Thyroid gland (tissue), 4 donors: ENCODE results near the gene CACNA1B. TPM values are rescaled to one million over a fixed set of nuclear protein-coding genes. Genes with fewer than 3 reads are reported as not detected.

Source experiments
- DNase-seq, 2 donors: peaks; one replicate each; pipeline ENCODE4 v3.0.0-alpha.2; 2019
- H3K27ac ChIP-seq, 3 donors: fragments of 200-600 bp; sonication (generic); 1 replicate in 2 of 3; 2 replicates in 1 of 3; pipeline ENCODE4 v1.5.1; 2016 to 2019; ENCODE audit warnings: mild to moderate bottlenecking in 1 of 3, moderate library complexity in 1 of 3
- H3K27me3 ChIP-seq: fragments of 200-600 bp; sonication (generic); one replicate; pipeline ENCODE4 v1.5.1; 2019
- H3K36me3 ChIP-seq, 2 donors: fragments of 200-600 bp; sonication (generic); one replicate each; pipeline ENCODE4 v1.5.1; 2016 to 2019
- H3K4me1 ChIP-seq, 2 donors: fragments of 200-600 bp; sonication (generic); one replicate each; pipeline ENCODE4 v1.5.1; 2017 to 2019
- H3K4me3 ChIP-seq, 3 donors: fragments of 200-600 bp; sonication (generic); replicated peaks in 1 of 3; 1 replicate in 2 of 3; 2 replicates in 1 of 3; pipeline ENCODE4 v1.5.1; 2016; ENCODE audit warnings: mild to moderate bottlenecking in 1 of 3
- H3K9me3 ChIP-seq: fragments of 200-600 bp; sonication (generic); one replicate; pipeline ENCODE4 v1.5.1; 2017
- CTCF ChIP-seq, 6 experiments: fragments of 200-600 bp in 3 of 6; fragments of 450-650 bp in 3 of 6; sonication (generic) in 3 of 6; IDR thresholded peaks; one replicate each; pipeline ENCODE4 v1.5.1; 2016 to 2019; ENCODE audit warnings: antibody characterized with exemption in 6 of 6, mild to moderate bottlenecking in 2 of 6, inconsistent platforms in 1 of 6, moderate library complexity in 1 of 6
- POLR2A ChIP-seq, 2 donors: fragments of 450-650 bp; IDR thresholded peaks; one replicate each; pipeline ENCODE4 v1.6.1; 2017; ENCODE audit warnings: antibody characterized with exemption in 2 of 2, mild to moderate bottlenecking in 2 of 2, moderate library complexity in 1 of 2
- WGBS, 2 donors: methylation state at CpG; one replicate each; pipeline ENCODE4 v1.1.5; 2017; 5-methylcytosine and 5-hydroxymethylcytosine counted together
- intact Hi-C: fragments of 100-400 bp; cut with DNase I; formaldehyde crosslinking; loops from one replicate; pipeline ENCODE4 v1.15.1; 2023
- total RNA-seq, 4 donors: library from RNA; depleted of rRNA; stranded (reverse); fragments of >200 nt; gene quantifications; one replicate each; pipeline ENCODE4 v1.2.3, GENCODE V29; 2016

CACNA1B gene
- total RNA-seq, 4 donors from 2014 or later, result 0.13 to 0.68 (median 0.35) TPM

- TF ChIP-seq POLR2A (IDR thresholded peaks at IDR 0.05) (no peak), CTCF (IDR thresholded peaks at IDR 0.05) (no peak)
- no peak overlapping the region for H3K4me3 ChIP-seq
- no peaks in the 10 kb centered on the region for H3K36me3 ChIP-seq
- H3K9me3 ChIP-seq, result no peaks in the 10 kb centered on the region
- DNase-seq, result no peak
- H3K27me3 ChIP-seq, result no peaks in the 10 kb centered on the region
- no peaks in the 10 kb centered on the region for H3K4me1 ChIP-seq
- 93% methylated on average over 42 of the region's 42 CpGs for WGBS, 2 donors
- intact Hi-C loops, result no loop called here
- no peak overlapping the region for H3K27ac ChIP-seq
These were observed 166.1 kb downstream of the CACNA1B start for GRCh38 chr9:138043411-138044345.

DNA sequence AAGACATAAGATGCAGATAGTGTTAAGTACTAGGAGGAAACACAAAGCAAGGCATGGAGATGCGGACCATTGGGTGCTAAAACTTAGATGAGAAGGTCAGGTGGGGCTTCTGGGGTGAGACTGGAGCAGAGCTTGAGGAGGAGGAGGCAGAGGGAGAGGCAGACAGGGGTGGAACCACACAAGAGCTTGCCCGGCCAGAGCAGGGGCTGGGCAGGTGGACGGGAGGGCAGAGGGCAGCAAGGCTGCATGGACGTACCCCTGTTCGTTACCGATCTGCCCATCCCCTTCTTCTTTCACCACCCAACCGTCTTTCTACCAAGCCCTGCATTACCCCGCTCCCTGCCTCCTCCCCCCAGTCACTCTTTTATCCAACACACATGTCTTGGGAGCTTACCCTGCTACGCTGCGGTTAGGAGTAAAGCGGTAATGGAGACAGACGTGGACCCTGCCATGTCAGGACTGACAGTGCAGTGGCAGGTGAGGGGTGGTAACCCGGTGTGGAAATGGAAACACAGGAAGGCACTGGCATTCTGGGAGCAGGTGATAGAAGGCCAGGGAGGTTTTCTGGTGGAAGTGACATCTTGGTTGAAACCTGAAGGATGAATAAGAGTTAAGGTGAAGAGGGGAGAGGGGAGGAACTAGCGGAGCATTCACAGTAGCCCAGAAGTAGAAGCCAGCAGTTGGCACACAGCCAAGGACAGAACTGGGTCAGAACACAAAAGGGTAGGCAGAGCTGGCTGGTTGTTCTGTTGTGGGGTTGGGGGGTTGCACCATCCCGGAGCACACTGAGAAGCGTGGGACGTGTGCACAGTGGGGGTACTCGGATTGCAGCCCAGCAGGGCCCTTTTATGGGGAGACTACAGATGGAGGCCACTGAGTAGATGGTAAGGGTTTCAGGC lies 167.2 kb downstream of the CACNA1B start:
- intact Hi-C loops, result no loop called here
- H3K4me3 ChIP-seq, result no peak overlapping the region
- no peaks in the 10 kb centered on the region for H3K4me1 ChIP-seq
- H3K27ac ChIP-seq, result no peak overlapping the region
- no peaks in the 10 kb centered on the region for H3K36me3 ChIP-seq
- H3K27me3 ChIP-seq, result no peaks in the 10 kb centered on the region
- peak; percentile 18 to 20 for DNase-seq
- TF ChIP-seq POLR2A (IDR thresholded peaks at IDR 0.05), result no peak
- no peak for TF ChIP-seq CTCF (IDR thresholded peaks at IDR 0.05)
- no peaks in the 10 kb centered on the region for H3K9me3 ChIP-seq
- WGBS, 2 donors, result 80 to 82% methylated on average over 18 of the region's 18 CpGs

DNA sequence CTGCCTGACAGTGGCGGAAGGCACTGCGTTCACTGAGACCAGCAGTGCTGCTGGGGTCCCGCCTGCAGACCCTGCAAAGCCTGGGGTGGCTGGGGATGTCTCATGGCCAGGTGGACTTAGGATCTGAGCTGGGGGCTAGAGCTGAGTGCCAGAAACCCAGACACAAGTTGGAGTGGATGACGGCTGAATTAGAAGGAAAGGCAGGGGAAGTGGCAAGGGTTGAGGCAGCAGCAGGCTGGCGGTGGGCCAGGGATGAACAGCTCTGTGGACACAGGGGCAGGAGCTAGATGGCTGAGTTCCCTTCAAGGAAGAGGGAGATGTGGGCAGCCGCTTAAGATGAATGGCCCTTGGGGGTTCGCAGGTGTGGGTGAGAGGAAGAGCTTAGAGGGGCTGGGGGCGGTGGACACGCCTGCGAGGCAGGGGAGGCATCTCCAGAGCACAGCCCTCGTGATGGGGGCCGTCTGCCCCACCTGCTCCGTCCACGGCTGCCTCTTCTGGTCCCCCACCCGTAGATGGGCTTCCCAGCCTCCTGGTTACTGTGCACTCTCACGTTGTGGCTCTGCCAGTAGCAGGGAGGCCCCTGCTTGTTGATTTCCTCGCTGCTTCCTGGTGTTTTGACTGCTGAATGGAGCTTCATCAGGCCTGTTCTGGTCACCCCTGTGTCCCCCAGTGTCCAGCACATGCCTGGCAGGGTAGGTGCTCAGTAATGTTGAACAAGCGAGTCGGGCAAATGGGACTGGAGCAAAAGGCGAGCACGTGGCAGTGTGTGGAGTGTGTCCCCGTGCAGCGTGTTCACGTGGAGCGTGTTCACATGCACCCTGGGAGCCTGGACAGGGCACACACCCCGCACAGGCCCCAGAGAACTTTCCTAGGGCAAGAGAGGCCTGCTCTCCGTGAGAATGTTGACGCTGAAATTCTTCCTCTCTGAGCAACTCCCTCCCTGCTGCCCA lies 168.2 kb downstream of the CACNA1B start:
- H3K4me3 ChIP-seq, result no peak overlapping the region
- no peak overlapping the region for H3K27ac ChIP-seq
- no peaks in the 10 kb centered on the region for H3K36me3 ChIP-seq
- WGBS, 2 donors, result 66 to 68% methylated on average over 24 to 27 of the region's 28 CpGs
- H3K4me1 ChIP-seq, result no peaks in the 10 kb centered on the region
- no peaks in the 10 kb centered on the region for H3K9me3 ChIP-seq
- no peak for DNase-seq
- intact Hi-C loops, result no loop called here
- H3K27me3 ChIP-seq, result no peaks in the 10 kb centered on the region
- TF ChIP-seq CTCF (IDR thresholded peaks at IDR 0.05), result no peak
- no peak for TF ChIP-seq POLR2A (IDR thresholded peaks at IDR 0.05)

DNA sequence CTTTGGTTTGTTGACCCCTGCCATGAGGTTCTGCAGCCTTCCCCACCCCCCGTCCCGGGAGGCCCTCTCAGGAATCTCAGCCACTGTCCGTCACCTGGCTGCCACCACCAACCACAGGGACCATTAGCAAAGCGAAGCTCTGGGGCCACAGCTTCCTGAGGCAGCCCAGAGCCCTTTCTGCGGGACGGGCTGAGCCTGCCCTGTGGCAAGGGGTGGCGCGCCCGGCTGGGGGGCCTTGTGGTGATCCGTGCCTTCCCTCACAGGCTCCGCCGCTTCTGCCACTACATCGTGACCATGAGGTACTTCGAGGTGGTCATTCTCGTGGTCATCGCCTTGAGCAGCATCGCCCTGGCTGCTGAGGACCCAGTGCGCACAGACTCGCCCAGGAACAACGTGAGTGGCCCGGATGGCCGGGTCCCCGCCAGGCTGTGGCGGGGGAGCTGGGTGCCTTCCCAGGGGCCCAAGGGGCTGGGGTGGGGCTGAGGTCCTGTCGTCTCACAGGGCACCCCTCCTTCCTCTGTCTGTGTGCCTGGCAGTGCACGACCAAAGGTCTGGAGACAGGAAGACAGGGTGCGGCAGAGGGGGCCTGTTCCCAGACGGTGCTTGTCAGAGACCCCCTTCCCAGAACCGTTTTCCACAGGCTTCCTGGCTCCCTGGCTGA lies 169.2 kb downstream of the CACNA1B start:
- no peaks in the 10 kb centered on the region for H3K9me3 ChIP-seq
- H3K4me3 ChIP-seq, result no peak overlapping the region
- TF ChIP-seq POLR2A (IDR thresholded peaks at IDR 0.05) (no peak), CTCF (IDR thresholded peaks at IDR 0.05) (no peak)
- no peaks in the 10 kb centered on the region for H3K27me3 ChIP-seq
- intact Hi-C loops, result no loop called here
- DNase-seq, result no peak
- 86 to 87% methylated on average over 18 to 29 of the region's 29 CpGs for WGBS, 2 donors
- no peaks in the 10 kb centered on the region for H3K36me3 ChIP-seq
- no peaks in the 10 kb centered on the region for H3K4me1 ChIP-seq
- no peak overlapping the region for H3K27ac ChIP-seq
